WTC11 (cell line): ENCODE data around the gene POU2F1. TPM values are rescaled to one million over a fixed set of nuclear protein-coding genes. Genes with fewer than 3 reads are reported as not detected.

ENCODE experiments used
- ATAC-seq: fragments of 200-7000 bp; cut with Tn5 transposase; 2 replicates; pipeline ENCODE4 v1.10.0; 2021; ENCODE audit warnings: mild to moderate bottlenecking, moderate library complexity
- CTCF ChIA-PET: fragments of 300-600 bp; sonication (Branson Sonifier 250); formaldehyde crosslinking; loops from one replicate; lab custom pipeline; 2021; ENCODE audit warnings: antibody characterized with exemption; lab: Charles Lee
- POLR2A ChIA-PET: fragments of 350-600 bp; sonication (Branson Sonifier 250); formaldehyde crosslinking; loops from one replicate; lab custom pipeline; 2021; ENCODE audit warnings: antibody characterized with exemption; lab: Charles Lee
- DNase-seq: peaks from one replicate; pipeline ENCODE4 v3.0.0; 2021; ENCODE audit warnings: low spot score
- H3K27ac Mint-ChIP-seq: 2 replicates; pipeline ENCODE4 v1.8.0; 2021; ENCODE audit warnings: mixed read lengths
- H3K27me3 Mint-ChIP-seq: 2 replicates; pipeline ENCODE4 v1.8.0; 2021; ENCODE audit warnings: low read depth, mild to moderate bottlenecking, moderate library complexity, mixed read lengths
- H3K36me3 Mint-ChIP-seq: 2 replicates; pipeline ENCODE4 v1.8.0; 2021; ENCODE audit warnings: mixed read lengths
- H3K4me1 Mint-ChIP-seq: 2 replicates; pipeline ENCODE4 v1.8.0; 2022; ENCODE audit warnings: mixed read lengths
- H3K4me3 Mint-ChIP-seq: 2 replicates; pipeline ENCODE4 v1.8.0; 2021; ENCODE audit warnings: mild to moderate bottlenecking, moderate library complexity, mixed read lengths
- H3K9me3 Mint-ChIP-seq: 2 replicates; pipeline ENCODE4 v1.8.0; 2021; ENCODE audit warnings: mixed read lengths
- ELF4 ChIP-seq: sonication (generic); formaldehyde crosslinking; IDR thresholded peaks from 2 replicates; pipeline ENCODE4 v1.8.1; 2022; ENCODE audit warnings: low read depth, mild to moderate bottlenecking, moderate library complexity, missing genetic modification reagents
- JUN ChIP-seq: sonication (generic); formaldehyde crosslinking; IDR thresholded peaks from 2 replicates; pipeline ENCODE4 v1.8.0; 2023; ENCODE audit warnings: mild to moderate bottlenecking, missing genetic modification reagents
- NR1H2 ChIP-seq: sonication (generic); formaldehyde crosslinking; IDR thresholded peaks from 2 replicates; pipeline ENCODE4 v1.9.0; 2021; ENCODE audit warnings: mild to moderate bottlenecking, moderate library complexity, missing genetic modification reagents
- TP53 ChIP-seq: sonication (generic); formaldehyde crosslinking; IDR thresholded peaks from 2 replicates; pipeline ENCODE4 v1.8.1; 2023; ENCODE audit warnings: mild to moderate bottlenecking, missing genetic modification reagents
- ZBTB21 ChIP-seq: sonication (generic); formaldehyde crosslinking; IDR thresholded peaks from 2 replicates; pipeline ENCODE4 v1.8.1; 2023; ENCODE audit warnings: mild to moderate bottlenecking, missing genetic modification reagents, borderline replicate concordance
- ZNF138 ChIP-seq: sonication (generic); formaldehyde crosslinking; conservative IDR thresholded peaks from 2 replicates; pipeline ENCODE4 v1.8.1; 2022; ENCODE audit warnings: mild to moderate bottlenecking, moderate library complexity, missing genetic modification reagents
- ZNF219 ChIP-seq: sonication (generic); formaldehyde crosslinking; IDR thresholded peaks from 2 replicates; pipeline ENCODE4 v1.8.0; 2023; ENCODE audit warnings: missing genetic modification reagents, mild to moderate bottlenecking, borderline replicate concordance
- ZNF263 ChIP-seq: sonication (generic); formaldehyde crosslinking; IDR thresholded peaks from 2 replicates; pipeline ENCODE4 v1.8.1; 2022; ENCODE audit warnings: low read depth, mild to moderate bottlenecking, moderate library complexity, missing genetic modification reagents
- ZNF317 ChIP-seq: sonication (generic); formaldehyde crosslinking; IDR thresholded peaks from 2 replicates; pipeline ENCODE4 v1.8.1; 2023; ENCODE audit warnings: low read depth, mild to moderate bottlenecking, moderate library complexity, missing genetic modification reagents, borderline replicate concordance
- ZNF671 ChIP-seq: fragments of 250-450 bp; sonication (Bioruptor Pico); IDR thresholded peaks from 2 replicates; pipeline ENCODE4 v1.8.0; 2021; ENCODE audit warnings: mild to moderate bottlenecking
- total RNA-seq: library from RNA; stranded (reverse); gene quantifications from 3 replicates; pipeline ENCODE4 v1.2.3, GENCODE V29; 2021
- TF ChIP-seq, protein P1 (sequence below): sonication (generic); formaldehyde crosslinking; IDR thresholded peaks from 2 replicates; pipeline ENCODE4 v1.8.1; 2023; ENCODE audit warnings: mild to moderate bottlenecking, missing genetic modification reagents, borderline replicate concordance
- TF ChIP-seq, protein P2 (sequence below): fragments of 250-450 bp; sonication (Bioruptor Pico); IDR thresholded peaks from 2 replicates; pipeline ENCODE4 v1.9.0; 2021; ENCODE audit warnings: mild to moderate bottlenecking
- TF ChIP-seq, protein P3 (sequence below): fragments of 250-450 bp; sonication (Bioruptor Pico); IDR thresholded peaks from 2 replicates; pipeline ENCODE4 v2.1.2; 2022; ENCODE audit warnings: mild to moderate bottlenecking, moderate library complexity
- TF ChIP-seq, protein P4 (sequence below): fragments of 250-450 bp; sonication (Bioruptor Pico); IDR thresholded peaks from 2 replicates; pipeline ENCODE4 v1.9.0; 2021; ENCODE audit warnings: mild to moderate bottlenecking, borderline replicate concordance
- TF ChIP-seq, protein P5 (sequence below): fragments of 250-450 bp; sonication (Bioruptor Pico); conservative IDR thresholded peaks from 2 replicates; pipeline ENCODE4 v1.9.0; 2021; ENCODE audit warnings: mild to moderate bottlenecking
- TF ChIP-seq, protein P6 (sequence below): sonication (generic); formaldehyde crosslinking; IDR thresholded peaks from 2 replicates; pipeline ENCODE4 v1.8.0; 2022; ENCODE audit warnings: mild to moderate bottlenecking, missing genetic modification reagents
- TF ChIP-seq, protein P7 (sequence below): sonication (generic); formaldehyde crosslinking; IDR thresholded peaks from 2 replicates; pipeline ENCODE4 v1.8.1; 2023; ENCODE audit warnings: mild to moderate bottlenecking, missing genetic modification reagents, moderate library complexity

The POU2F1 gene
- total RNA-seq, 1 experiment from 2014 or later = 51.3 TPM

DNA sequence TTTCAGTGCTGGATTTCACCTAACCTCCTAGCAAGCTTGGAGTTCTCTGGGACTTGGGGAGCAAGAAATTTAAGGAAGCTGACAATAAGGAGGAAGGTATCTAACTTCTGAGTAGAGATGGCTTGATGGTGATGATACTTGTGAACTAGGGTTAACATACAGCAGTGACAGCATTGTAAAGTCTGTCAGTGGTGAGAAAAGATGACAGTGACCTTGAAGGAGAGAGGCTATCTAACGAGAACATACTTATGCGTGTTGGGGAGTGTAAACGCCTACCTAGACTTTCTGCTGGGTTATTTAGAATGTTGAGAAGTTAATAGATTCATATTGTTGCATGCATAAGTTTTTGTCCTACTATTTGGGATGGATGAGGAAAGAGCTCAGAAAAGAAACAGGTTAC is 16.3 kb downstream of the POU2F1 start:
- ChIA-PET POLR2A (no interaction called here), CTCF (interaction anchor here (1.1 kb wide), 1 partner anchor 10 kb away, joined by 3 read pairs; no protein-coding TSS in a partner anchor)
- Mint-ChIP-seq H3K4me3 (no peak overlapping the region), H3K9me3 (no peaks in the 10 kb centered on the region), H3K4me1 (peaks cover 41% of the 10 kb centered on the region), H3K36me3 (no peaks in the 10 kb centered on the region), H3K27me3 (no peaks in the 10 kb centered on the region), H3K27ac (no peak overlapping the region)
- ATAC-seq (no peak), DNase-seq (no peak)
- TF ChIP-seq ELF4 = no peak
- no peak for TF ChIP-seq TP53 (CRISPR knock-in tag)
- TF ChIP-seq, protein P1, sequence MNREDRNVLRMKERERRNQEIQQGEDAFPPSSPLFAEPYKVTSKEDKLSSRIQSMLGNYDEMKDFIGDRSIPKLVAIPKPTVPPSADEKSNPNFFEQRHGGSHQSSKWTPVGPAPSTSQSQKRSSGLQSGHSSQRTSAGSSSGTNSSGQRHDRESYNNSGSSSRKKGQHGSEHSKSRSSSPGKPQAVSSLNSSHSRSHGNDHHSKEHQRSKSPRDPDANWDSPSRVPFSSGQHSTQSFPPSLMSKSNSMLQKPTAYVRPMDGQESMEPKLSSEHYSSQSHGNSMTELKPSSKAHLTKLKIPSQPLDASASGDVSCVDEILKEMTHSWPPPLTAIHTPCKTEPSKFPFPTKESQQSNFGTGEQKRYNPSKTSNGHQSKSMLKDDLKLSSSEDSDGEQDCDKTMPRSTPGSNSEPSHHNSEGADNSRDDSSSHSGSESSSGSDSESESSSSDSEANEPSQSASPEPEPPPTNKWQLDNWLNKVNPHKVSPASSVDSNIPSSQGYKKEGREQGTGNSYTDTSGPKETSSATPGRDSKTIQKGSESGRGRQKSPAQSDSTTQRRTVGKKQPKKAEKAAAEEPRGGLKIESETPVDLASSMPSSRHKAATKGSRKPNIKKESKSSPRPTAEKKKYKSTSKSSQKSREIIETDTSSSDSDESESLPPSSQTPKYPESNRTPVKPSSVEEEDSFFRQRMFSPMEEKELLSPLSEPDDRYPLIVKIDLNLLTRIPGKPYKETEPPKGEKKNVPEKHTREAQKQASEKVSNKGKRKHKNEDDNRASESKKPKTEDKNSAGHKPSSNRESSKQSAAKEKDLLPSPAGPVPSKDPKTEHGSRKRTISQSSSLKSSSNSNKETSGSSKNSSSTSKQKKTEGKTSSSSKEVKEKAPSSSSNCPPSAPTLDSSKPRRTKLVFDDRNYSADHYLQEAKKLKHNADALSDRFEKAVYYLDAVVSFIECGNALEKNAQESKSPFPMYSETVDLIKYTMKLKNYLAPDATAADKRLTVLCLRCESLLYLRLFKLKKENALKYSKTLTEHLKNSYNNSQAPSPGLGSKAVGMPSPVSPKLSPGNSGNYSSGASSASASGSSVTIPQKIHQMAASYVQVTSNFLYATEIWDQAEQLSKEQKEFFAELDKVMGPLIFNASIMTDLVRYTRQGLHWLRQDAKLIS (CRISPR knock-in tag) = no peak
- TF ChIP-seq ZNF317 (CRISPR knock-in tag) = no peak
- TF ChIP-seq ZNF671 (CRISPR knock-in tag) = no peak
- TF ChIP-seq, protein P2, sequence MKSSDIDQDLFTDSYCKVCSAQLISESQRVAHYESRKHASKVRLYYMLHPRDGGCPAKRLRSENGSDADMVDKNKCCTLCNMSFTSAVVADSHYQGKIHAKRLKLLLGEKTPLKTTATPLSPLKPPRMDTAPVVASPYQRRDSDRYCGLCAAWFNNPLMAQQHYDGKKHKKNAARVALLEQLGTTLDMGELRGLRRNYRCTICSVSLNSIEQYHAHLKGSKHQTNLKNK (CRISPR knock-in tag) = no peak
- TF ChIP-seq, protein P3, sequence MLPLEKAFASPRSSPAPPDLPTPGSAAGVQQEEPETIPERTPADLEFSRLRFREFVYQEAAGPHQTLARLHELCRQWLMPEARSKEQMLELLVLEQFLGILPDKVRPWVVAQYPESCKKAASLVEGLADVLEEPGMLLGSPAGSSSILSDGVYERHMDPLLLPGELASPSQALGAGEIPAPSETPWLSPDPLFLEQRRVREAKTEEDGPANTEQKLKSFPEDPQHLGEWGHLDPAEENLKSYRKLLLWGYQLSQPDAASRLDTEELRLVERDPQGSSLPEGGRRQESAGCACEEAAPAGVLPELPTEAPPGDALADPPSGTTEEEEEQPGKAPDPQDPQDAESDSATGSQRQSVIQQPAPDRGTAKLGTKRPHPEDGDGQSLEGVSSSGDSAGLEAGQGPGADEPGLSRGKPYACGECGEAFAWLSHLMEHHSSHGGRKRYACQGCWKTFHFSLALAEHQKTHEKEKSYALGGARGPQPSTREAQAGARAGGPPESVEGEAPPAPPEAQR (CRISPR knock-in tag) = no peak
- TF ChIP-seq, protein P4, sequence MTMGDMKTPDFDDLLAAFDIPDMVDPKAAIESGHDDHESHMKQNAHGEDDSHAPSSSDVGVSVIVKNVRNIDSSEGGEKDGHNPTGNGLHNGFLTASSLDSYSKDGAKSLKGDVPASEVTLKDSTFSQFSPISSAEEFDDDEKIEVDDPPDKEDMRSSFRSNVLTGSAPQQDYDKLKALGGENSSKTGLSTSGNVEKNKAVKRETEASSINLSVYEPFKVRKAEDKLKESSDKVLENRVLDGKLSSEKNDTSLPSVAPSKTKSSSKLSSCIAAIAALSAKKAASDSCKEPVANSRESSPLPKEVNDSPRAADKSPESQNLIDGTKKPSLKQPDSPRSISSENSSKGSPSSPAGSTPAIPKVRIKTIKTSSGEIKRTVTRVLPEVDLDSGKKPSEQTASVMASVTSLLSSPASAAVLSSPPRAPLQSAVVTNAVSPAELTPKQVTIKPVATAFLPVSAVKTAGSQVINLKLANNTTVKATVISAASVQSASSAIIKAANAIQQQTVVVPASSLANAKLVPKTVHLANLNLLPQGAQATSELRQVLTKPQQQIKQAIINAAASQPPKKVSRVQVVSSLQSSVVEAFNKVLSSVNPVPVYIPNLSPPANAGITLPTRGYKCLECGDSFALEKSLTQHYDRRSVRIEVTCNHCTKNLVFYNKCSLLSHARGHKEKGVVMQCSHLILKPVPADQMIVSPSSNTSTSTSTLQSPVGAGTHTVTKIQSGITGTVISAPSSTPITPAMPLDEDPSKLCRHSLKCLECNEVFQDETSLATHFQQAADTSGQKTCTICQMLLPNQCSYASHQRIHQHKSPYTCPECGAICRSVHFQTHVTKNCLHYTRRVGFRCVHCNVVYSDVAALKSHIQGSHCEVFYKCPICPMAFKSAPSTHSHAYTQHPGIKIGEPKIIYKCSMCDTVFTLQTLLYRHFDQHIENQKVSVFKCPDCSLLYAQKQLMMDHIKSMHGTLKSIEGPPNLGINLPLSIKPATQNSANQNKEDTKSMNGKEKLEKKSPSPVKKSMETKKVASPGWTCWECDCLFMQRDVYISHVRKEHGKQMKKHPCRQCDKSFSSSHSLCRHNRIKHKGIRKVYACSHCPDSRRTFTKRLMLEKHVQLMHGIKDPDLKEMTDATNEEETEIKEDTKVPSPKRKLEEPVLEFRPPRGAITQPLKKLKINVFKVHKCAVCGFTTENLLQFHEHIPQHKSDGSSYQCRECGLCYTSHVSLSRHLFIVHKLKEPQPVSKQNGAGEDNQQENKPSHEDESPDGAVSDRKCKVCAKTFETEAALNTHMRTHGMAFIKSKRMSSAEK (CRISPR knock-in tag) = no peak
- TF ChIP-seq, protein P5, sequence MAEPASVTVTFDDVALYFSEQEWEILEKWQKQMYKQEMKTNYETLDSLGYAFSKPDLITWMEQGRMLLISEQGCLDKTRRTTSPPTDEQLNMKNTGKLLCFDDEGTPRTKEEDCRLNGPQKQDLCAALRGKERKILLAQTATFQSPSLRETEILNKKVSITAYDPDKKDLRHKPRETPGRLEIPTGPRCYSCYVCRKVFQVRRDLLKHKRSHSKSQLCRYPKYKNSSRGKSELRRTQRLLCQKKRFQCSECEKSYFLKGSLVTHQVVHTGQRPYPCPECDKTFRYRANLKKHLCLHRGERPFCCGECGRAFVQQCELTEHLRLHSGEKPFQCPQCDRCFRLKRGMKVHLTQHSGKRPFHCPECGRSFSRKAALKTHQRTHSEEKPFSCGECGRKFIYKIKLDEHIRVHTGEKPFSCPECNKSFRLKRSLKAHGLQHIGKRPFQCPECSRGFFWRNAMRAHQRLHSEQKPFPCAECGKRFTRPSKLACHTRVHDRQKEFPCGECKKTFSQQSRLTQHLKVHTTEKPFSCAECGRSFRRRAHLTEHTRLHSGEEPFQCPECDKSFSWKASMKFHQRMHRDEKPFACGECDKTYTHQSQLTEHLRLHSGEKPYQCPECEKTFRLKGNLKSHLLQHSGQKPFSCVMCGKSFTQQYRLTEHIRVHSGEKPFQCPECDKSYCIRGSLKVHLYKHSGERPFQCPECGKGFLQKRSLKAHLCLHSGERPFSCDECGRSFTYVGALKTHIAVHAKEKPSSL (CRISPR knock-in tag) = no peak
- TF ChIP-seq ZNF263 (CRISPR knock-in tag) = no peak
- TF ChIP-seq JUN = no peak
- TF ChIP-seq, protein P6, sequence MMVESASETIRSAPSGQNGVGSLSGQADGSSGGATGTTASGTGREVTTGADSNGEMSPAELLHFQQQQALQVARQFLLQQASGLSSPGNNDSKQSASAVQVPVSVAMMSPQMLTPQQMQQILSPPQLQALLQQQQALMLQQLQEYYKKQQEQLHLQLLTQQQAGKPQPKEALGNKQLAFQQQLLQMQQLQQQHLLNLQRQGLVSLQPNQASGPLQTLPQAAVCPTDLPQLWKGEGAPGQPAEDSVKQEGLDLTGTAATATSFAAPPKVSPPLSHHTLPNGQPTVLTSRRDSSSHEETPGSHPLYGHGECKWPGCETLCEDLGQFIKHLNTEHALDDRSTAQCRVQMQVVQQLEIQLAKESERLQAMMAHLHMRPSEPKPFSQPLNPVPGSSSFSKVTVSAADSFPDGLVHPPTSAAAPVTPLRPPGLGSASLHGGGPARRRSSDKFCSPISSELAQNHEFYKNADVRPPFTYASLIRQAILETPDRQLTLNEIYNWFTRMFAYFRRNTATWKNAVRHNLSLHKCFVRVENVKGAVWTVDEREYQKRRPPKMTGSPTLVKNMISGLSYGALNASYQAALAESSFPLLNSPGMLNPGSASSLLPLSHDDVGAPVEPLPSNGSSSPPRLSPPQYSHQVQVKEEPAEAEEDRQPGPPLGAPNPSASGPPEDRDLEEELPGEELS (CRISPR knock-in tag) = no peak
- no peak for TF ChIP-seq ZNF138 (CRISPR knock-in tag)
- TF ChIP-seq ZBTB21 (CRISPR knock-in tag) = no peak
- TF ChIP-seq, protein P7, sequence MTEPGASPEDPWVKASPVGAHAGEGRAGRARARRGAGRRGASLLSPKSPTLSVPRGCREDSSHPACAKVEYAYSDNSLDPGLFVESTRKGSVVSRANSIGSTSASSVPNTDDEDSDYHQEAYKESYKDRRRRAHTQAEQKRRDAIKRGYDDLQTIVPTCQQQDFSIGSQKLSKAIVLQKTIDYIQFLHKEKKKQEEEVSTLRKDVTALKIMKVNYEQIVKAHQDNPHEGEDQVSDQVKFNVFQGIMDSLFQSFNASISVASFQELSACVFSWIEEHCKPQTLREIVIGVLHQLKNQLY (CRISPR knock-in tag) = no peak
- TF ChIP-seq ZNF219 (CRISPR knock-in tag) = no peak
- no peak for TF ChIP-seq NR1H2 (CRISPR knock-in tag)
